Stimulated activated CD8-positive, alpha-beta memory T cell treated with anti-CD3 and anti-CD28 coated beads, Interleukin-7, amount 100 ng/mL, for 1 hour (primary cell): ENCODE data around the gene COL24A1.

Source experiments
- DNase-seq, 2 donors: peaks; one replicate each; pipeline ENCODE4 v3.0.0-alpha.2; 2020; ENCODE audit warnings: low read depth in 2 of 2

The COL24A1 gene

GRCh38 chr1:85689775-85690404 lies 466.7 kb downstream of the COL24A1 start:
- no peak for DNase-seq

- DNase-seq = no peak
Observed at GRCh38 chr1:85683292-85684025, 473.1 kb downstream of the COL24A1 start.

- no peak for DNase-seq
Observed at GRCh38 chr1:85681087-85681486, 475.5 kb downstream of the COL24A1 start.
